Fibroblast of peridontal ligament (primary cell): Measurements from ENCODE around the gene PIAS4.
"Not testable (repeated sequence)": the region's sequence is repeated elsewhere in the genome, so short reads cannot be mapped to it uniquely, and the experiment has no call there.

Experiments
- DNase-seq: peaks from one replicate; pipeline ENCODE4 v3.0.0-alpha.2; 2010; ENCODE audit errors: extremely low read depth

PIAS4 gene

GRCh38 chr19:3998667-3999412, 8.7 kb upstream of the PIAS4 start:
- not testable (repeated sequence) for DNase-seq

GRCh38 chr19:4000798-4001197, 6.7 kb upstream of the PIAS4 start:
- not testable (repeated sequence) for DNase-seq

GRCh38 chr19:4005436-4005835, 2.1 kb upstream of the PIAS4 start:
- not testable (repeated sequence) for DNase-seq

GRCh38 chr19:4007836-4008539, 452 bp downstream of the PIAS4 start:
- DNase-seq = no peak

GRCh38 chr19:4009990-4010807, 2.7 kb downstream of the PIAS4 start:
- DNase-seq = no peak

GRCh38 chr19:4010808-4011110, 3.2 kb downstream of the PIAS4 start:
- DNase-seq = no peak

- not testable (repeated sequence) for DNase-seq
These were observed 3.9 kb downstream of the PIAS4 start for GRCh38 chr19:4011430-4011829.

GRCh38 chr19:4012092-4012974, 4.8 kb downstream of the PIAS4 start:
- no peak for DNase-seq

GRCh38 chr19:4012975-4013634, 5.6 kb downstream of the PIAS4 start:
- DNase-seq = no peak

GRCh38 chr19:4013886-4014540, 6.5 kb downstream of the PIAS4 start:
- no peak for DNase-seq

GRCh38 chr19:4014541-4015491, 7.3 kb downstream of the PIAS4 start:
- DNase-seq = no peak

- DNase-seq = no peak
These were observed 8.3 kb downstream of the PIAS4 start for GRCh38 chr19:4015705-4016402.

- DNase-seq = no peak
These were observed 8.9 kb downstream of the PIAS4 start for GRCh38 chr19:4016486-4016885.

- no peak for DNase-seq
These were observed 9.5 kb downstream of the PIAS4 start for GRCh38 chr19:4016903-4017638.

- DNase-seq = no peak
These were observed 10.6 kb downstream of the PIAS4 start for GRCh38 chr19:4018140-4018613.

GRCh38 chr19:4018775-4019504, 11.4 kb downstream of the PIAS4 start:
- DNase-seq = no peak

GRCh38 chr19:4019578-4019977, 12.0 kb downstream of the PIAS4 start:
- no peak for DNase-seq
